ENCODE measurements around the gene EIF4G1. TPM values are rescaled to one million over a fixed set of nuclear protein-coding genes. Genes with fewer than 3 reads are reported as not detected.

Gene EIF4G1
- total and polyA plus RNA-seq, 10 of the 15 experiments (the other 5 are each of a cell fraction or from before 2014, with no cell fraction given): 5.7 to 462 (median 237) TPM

- intact Hi-C loops (cut with micrococcal nuclease; ENCODE audit: unreplicated experiment): no loop called here
- 81% methylated on average over 6 of the region's 6 CpGs for WGBS (ENCODE audit: insufficient coverage, insufficient replicate concordance, low lambda C conversion rate, missing lambda C conversion rate)
- ATAC-seq: no peak
- ChIA-PET POLR2A (no interaction called here), SMC1A (ENCODE audit: uncharacterized antibody, unreplicated experiment) (no interaction called here), RAD21 (ENCODE audit: unreplicated experiment) (no interaction called here), CTCF (no interaction called here)
- Histone ChIP-seq H2AFZ (ENCODE audit: control insufficient read depth, low read depth, low read length) (no peak overlapping the region), H3K36me3 (ENCODE audit: control insufficient read depth in 2 of 2, insufficient read depth in 2 of 2, low read length in 1 of 2) (peaks cover 32 to 40% of the 10 kb centered on the region in 2 experiments), H3K9me3 (replicated peaks; ENCODE audit: control insufficient read depth, insufficient read depth, low read length) (no peaks in the 10 kb centered on the region), H3K27ac (ENCODE audit: control insufficient read depth, insufficient read depth) (no peak overlapping the region), H4K20me1 (ENCODE audit: control insufficient read depth, insufficient read depth) (peaks cover 2% of the 10 kb centered on the region), H3K27me3 (replicated peaks in 1 of 2; ENCODE audit: control insufficient read depth in 2 of 2, insufficient read depth in 2 of 2, low read length in 1 of 2) (no peaks in the 10 kb centered on the region), H3K4me3 (no peak overlapping the region), H3K79me2 (ENCODE audit: control insufficient read depth, insufficient read depth, low read length) (no peaks in the 10 kb centered on the region), H3K4me2 (ENCODE audit: control insufficient read depth, insufficient read depth) (no peak overlapping the region), H3K9ac (ENCODE audit: control insufficient read depth, insufficient read depth, low read length) (no peak overlapping the region), H3K4me1 (ENCODE audit: control insufficient read depth, insufficient read depth, low read length) (peaks cover 8% of the 10 kb centered on the region)
- no peak for DNase-seq (ENCODE audit: low read depth, low spot score)
- in situ Hi-C loops (cut with MboI): no loop called here
- TSS peak; percentile 56 for BruUV-seq (replicated peaks)
- no peak for FAIRE-seq
- TF ChIP-seq JUNB (IDR thresholded peaks at IDR 0.05): no peak
- TF ChIP-seq ZNF384 (IDR thresholded peaks at IDR 0.05; ENCODE audit: borderline replicate concordance, low read depth, low read length): no peak
- TF ChIP-seq, protein P1, sequence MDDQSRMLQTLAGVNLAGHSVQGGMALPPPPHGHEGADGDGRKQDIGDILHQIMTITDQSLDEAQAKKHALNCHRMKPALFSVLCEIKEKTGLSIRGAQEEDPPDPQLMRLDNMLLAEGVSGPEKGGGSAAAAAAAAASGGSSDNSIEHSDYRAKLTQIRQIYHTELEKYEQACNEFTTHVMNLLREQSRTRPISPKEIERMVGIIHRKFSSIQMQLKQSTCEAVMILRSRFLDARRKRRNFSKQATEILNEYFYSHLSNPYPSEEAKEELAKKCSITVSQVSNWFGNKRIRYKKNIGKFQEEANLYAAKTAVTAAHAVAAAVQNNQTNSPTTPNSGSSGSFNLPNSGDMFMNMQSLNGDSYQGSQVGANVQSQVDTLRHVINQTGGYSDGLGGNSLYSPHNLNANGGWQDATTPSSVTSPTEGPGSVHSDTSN (IDR thresholded peaks at IDR 0.05; ENCODE audit: insufficient replicate concordance, low read depth, low read length): no peak
- no peak for TF ChIP-seq RCOR1 (conservative IDR thresholded peaks at IDR 0.05; ENCODE audit: low read depth, low read length)
- TF ChIP-seq IRF3 (IDR thresholded peaks at IDR 0.05): no peak
- TF ChIP-seq IKZF2 (IDR thresholded peaks at IDR 0.05): no peak
- TF ChIP-seq, protein P2, sequence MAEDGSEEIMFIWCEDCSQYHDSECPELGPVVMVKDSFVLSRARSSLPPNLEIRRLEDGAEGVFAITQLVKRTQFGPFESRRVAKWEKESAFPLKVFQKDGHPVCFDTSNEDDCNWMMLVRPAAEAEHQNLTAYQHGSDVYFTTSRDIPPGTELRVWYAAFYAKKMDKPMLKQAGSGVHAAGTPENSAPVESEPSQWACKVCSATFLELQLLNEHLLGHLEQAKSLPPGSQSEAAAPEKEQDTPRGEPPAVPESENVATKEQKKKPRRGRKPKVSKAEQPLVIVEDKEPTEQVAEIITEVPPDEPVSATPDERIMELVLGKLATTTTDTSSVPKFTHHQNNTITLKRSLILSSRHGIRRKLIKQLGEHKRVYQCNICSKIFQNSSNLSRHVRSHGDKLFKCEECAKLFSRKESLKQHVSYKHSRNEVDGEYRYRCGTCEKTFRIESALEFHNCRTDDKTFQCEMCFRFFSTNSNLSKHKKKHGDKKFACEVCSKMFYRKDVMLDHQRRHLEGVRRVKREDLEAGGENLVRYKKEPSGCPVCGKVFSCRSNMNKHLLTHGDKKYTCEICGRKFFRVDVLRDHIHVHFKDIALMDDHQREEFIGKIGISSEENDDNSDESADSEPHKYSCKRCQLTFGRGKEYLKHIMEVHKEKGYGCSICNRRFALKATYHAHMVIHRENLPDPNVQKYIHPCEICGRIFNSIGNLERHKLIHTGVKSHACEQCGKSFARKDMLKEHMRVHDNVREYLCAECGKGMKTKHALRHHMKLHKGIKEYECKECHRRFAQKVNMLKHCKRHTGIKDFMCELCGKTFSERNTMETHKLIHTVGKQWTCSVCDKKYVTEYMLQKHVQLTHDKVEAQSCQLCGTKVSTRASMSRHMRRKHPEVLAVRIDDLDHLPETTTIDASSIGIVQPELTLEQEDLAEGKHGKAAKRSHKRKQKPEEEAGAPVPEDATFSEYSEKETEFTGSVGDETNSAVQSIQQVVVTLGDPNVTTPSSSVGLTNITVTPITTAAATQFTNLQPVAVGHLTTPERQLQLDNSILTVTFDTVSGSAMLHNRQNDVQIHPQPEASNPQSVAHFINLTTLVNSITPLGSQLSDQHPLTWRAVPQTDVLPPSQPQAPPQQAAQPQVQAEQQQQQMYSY (CRISPR knock-in tag; IDR thresholded peaks at IDR 0.05): no peak
- no peak for TF ChIP-seq HDGF (IDR thresholded peaks at IDR 0.05)
- no peak for TF ChIP-seq SRF (IDR thresholded peaks at IDR 0.05; ENCODE audit: low read depth in 2 of 2, low read length in 2 of 2)
- TF ChIP-seq EED (IDR thresholded peaks at IDR 0.05; ENCODE audit: low read depth): no peak
- no peak for TF ChIP-seq IRF5 (IDR thresholded peaks at IDR 0.05; ENCODE audit: borderline replicate concordance)
- TF ChIP-seq NFYA (IDR thresholded peaks at IDR 0.05; ENCODE audit: borderline replicate concordance, low read depth, low read length): no peak
Measured at GRCh38 chr3:184333190-184333589, 18.8 kb downstream of the EIF4G1 start.
